ENCODE data around the gene GAREM1.

Gene GAREM1

GRCh38 chr18:32255570-32255969, 215.1 kb downstream of the GAREM1 start:
- no peaks in the 10 kb centered on the region for H3K79me2 ChIP-seq (ENCODE audit: low read length)
- no peak overlapping the region for H3K4me2 ChIP-seq (ENCODE audit: low read length)
- no peaks in the 10 kb centered on the region for H4K20me1 ChIP-seq (ENCODE audit: insufficient read depth, low read length)
- TF ChIP-seq CTCF (IDR thresholded peaks at IDR 0.05; ENCODE audit: low read depth, low read length) (no peak), EZH2phosphoT487 (IDR thresholded peaks at IDR 0.05; ENCODE audit: low read depth) (no peak)
- H3K36me3 ChIP-seq (replicated peaks; ENCODE audit: low read depth, low read length), result no peaks in the 10 kb centered on the region
- H3K27me3 ChIP-seq (ENCODE audit: low read depth, low read length), result no peaks in the 10 kb centered on the region
- H3K4me1 ChIP-seq (ENCODE audit: low read length), result peaks cover 21% of the 10 kb centered on the region
- no peak overlapping the region for H3K27ac ChIP-seq (ENCODE audit: low read length)
- H3K4me3 ChIP-seq (ENCODE audit: low read length), result no peak overlapping the region
- no peak overlapping the region for H3K9ac ChIP-seq (ENCODE audit: low read length)
- no peak overlapping the region for H2AFZ ChIP-seq (ENCODE audit: low read depth, low read length)
- 0 out of 2 replicates have a peak, but pooled peaks cover 2% of the 10 kb centered on the region for H3K9me3 ChIP-seq (ENCODE audit: insufficient read depth, low read length)

- Histone ChIP-seq H4K20me1 (ENCODE audit: insufficient read depth, low read length) (no peaks in the 10 kb centered on the region), H3K27ac (ENCODE audit: low read length) (no peak overlapping the region), H3K79me2 (ENCODE audit: low read length) (no peaks in the 10 kb centered on the region), H3K4me3 (ENCODE audit: low read length) (no peak overlapping the region), H2AFZ (ENCODE audit: low read depth, low read length) (no peak overlapping the region), H3K4me2 (ENCODE audit: low read length) (no peak overlapping the region), H3K9me3 (ENCODE audit: insufficient read depth, low read length) (no peaks in the 10 kb centered on the region), H3K36me3 (replicated peaks; ENCODE audit: low read depth, low read length) (no peaks in the 10 kb centered on the region), H3K9ac (ENCODE audit: low read length) (no peak overlapping the region), H3K27me3 (ENCODE audit: low read depth, low read length) (no peaks in the 10 kb centered on the region; the same call in 1 of the 2 replicates), H3K4me1 (ENCODE audit: low read length) (peaks cover 3% of the 10 kb centered on the region)
- TF ChIP-seq CTCF (IDR thresholded peaks at IDR 0.05; ENCODE audit: low read depth, low read length) (no peak), EZH2phosphoT487 (IDR thresholded peaks at IDR 0.05; ENCODE audit: low read depth) (no peak)
Observed at GRCh38 chr18:32252141-32252860, 218.4 kb downstream of the GAREM1 start.

GRCh38 chr18:32251466-32251865, 219.2 kb downstream of the GAREM1 start:
- Histone ChIP-seq H3K4me3 (ENCODE audit: low read length) (no peak overlapping the region), H3K4me2 (ENCODE audit: low read length) (no peak overlapping the region), H3K27me3 (ENCODE audit: low read depth, low read length) (no peaks in the 10 kb centered on the region; the same call in 1 of the 2 replicates), H3K36me3 (replicated peaks; ENCODE audit: low read depth, low read length) (no peaks in the 10 kb centered on the region), H3K9me3 (ENCODE audit: insufficient read depth, low read length) (no peaks in the 10 kb centered on the region), H3K27ac (ENCODE audit: low read length) (no peak overlapping the region), H4K20me1 (ENCODE audit: insufficient read depth, low read length) (no peaks in the 10 kb centered on the region), H3K4me1 (ENCODE audit: low read length) (no peaks in the 10 kb centered on the region), H3K9ac (ENCODE audit: low read length) (no peak overlapping the region), H3K79me2 (ENCODE audit: low read length) (no peaks in the 10 kb centered on the region), H2AFZ (ENCODE audit: low read depth, low read length) (no peak overlapping the region)
- TF ChIP-seq CTCF (IDR thresholded peaks at IDR 0.05; ENCODE audit: low read depth, low read length), result no peak
- TF ChIP-seq EZH2phosphoT487 (IDR thresholded peaks at IDR 0.05; ENCODE audit: low read depth), result no peak

- Histone ChIP-seq H3K79me2 (ENCODE audit: low read length) (no peaks in the 10 kb centered on the region), H3K27ac (ENCODE audit: low read length) (no peak overlapping the region), H3K9ac (ENCODE audit: low read length) (no peak overlapping the region), H3K9me3 (ENCODE audit: insufficient read depth, low read length) (no peaks in the 10 kb centered on the region), H4K20me1 (ENCODE audit: insufficient read depth, low read length) (no peaks in the 10 kb centered on the region), H3K27me3 (ENCODE audit: low read depth, low read length) (peaks cover 3% of the 10 kb centered on the region), H3K36me3 (replicated peaks; ENCODE audit: low read depth, low read length) (no peaks in the 10 kb centered on the region), H3K4me2 (ENCODE audit: low read length) (no peak overlapping the region), H2AFZ (ENCODE audit: low read depth, low read length) (no peak overlapping the region), H3K4me1 (ENCODE audit: low read length) (no peaks in the 10 kb centered on the region), H3K4me3 (ENCODE audit: low read length) (no peak overlapping the region)
- no peak for TF ChIP-seq CTCF (IDR thresholded peaks at IDR 0.05; ENCODE audit: low read depth, low read length)
- no peak for TF ChIP-seq EZH2phosphoT487 (IDR thresholded peaks at IDR 0.05; ENCODE audit: low read depth)
Observed at GRCh38 chr18:32249147-32249929, 221.3 kb downstream of the GAREM1 start.
